HK-2 (cell line): ENCODE results near the gene WDR1.
A peak's percentile ranks its signal among the peaks of the same experiment; 100 is the strongest.
"Not testable (repeated sequence)": the region's sequence is repeated elsewhere in the genome, so short reads cannot be mapped to it uniquely, and the experiment has no call there.

Source experiments
- DNase-seq: peaks from one replicate; pipeline ENCODE4 v3.0.0-alpha.2; 2018; ENCODE audit not compliant: unreplicated experiment

The WDR1 gene

DNA sequence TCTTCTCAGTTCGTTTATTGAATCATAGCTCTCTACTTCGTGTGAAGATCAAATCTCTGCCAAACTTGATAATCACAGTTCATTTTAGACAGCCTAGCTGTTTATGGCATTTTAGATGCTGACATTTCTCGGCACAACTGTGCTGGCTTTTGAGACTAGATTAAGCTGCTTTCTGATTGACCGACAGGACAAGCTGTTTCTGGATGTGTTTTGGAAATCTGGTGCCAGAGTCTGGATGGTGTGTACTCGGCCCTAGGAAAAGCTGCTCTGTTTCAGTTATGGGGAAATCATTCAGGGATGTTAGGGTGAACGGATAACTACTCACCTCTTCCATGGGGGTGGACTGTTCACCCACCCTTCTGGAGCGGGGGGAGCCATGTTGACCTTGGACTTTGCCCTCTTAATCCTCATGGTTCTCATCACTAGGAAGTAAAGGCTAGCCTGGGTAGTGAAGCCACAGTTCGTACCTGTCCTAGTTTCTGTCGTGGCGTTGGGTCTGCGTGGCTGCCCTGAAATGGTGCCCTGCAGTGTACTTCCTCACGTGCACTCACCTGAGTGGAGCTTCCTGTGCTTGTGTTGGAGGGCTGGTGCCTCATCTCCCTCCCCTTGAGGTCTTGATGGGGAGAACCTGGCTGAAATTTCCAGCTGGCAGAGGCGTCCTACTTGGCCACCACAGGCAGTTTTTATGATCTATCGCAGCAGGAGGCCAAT, 13.7 kb upstream of the WDR1 start:
- no peak for DNase-seq

DNA sequence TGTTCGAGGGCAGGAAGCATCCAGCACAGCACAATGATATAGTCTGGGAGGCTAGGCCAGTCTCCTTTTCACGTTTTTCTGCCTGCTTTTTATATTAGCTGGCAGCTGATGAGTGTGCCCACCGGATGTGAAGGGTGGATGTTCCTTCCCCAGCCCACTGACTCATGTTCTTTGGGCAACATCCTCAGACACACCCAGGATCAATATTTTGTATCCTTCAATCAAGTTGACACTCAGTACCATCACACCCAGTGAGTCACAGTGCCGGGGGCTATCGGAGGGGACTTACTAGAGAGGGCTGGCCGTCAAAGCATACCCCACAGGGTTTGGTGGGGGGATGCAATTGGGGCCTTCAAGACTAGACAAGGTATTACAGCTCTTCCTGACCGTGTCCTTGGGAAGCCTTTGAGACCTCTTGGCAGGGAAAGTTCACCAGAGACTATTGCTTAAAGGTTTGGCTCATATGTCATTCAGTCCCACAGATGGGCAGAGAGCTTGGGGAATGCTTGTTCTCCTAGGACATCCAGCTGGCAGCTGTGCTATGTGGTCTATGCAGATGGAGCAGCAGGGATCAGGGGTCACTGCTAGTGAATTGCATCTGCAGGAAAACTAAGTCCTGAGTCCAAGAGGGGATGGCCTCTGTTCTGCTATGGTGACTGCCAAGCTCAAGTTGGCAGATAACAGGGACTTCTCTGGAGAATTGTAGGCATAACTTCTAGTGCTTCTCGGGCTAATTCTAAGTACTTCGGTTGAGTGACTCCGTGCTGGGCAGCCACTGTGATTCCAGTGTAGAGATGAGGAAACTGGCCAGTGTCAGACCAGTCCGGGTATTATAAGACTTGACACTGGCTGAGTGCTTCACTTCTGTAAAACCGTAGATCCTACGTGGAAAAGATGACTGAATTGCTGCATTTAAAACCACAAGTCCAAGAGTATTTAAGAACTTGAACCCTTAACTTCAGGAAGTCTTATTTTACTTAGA, 12.9 kb upstream of the WDR1 start:
- no peak for DNase-seq

DNA sequence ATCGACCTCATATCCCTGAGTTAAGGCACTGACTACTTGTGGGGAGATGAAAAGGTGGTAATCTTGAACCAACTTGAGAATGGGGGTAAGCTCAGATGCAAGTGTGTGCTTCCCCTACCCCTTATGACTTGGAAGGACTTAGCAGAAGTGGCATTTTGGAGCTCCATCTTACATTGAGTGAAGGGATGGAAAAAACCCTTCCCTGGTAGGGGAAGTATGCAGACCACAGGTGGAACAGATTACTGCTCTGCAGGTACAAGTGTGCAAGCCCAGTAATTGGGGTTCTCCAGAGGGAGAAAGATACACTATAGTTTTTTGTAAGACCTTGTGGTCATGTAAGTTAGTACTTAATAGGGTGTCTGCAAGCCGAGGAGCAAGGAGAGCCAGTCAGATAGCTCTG, 12.2 kb upstream of the WDR1 start:
- DNase-seq, result no peak

DNA sequence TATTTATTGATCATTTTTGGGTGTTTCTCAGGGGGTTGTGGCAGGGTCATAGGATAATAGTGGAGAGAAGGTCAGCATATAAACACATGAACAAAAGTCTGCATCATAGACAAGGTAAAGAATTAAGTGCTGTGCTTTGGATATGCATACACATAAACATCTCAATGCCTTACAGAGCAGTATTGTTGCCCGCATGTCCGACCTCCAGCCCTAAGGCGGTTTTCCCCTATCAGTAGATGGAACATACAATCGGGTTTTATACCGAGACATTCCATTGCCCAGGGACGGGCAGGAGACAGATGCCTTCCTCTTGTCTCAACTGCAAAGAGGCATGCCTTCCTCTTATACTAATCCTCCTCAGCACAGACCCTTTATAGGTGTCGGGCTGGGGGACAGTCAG, 10.9 kb upstream of the WDR1 start:
- DNase-seq, result not testable (repeated sequence)

DNA sequence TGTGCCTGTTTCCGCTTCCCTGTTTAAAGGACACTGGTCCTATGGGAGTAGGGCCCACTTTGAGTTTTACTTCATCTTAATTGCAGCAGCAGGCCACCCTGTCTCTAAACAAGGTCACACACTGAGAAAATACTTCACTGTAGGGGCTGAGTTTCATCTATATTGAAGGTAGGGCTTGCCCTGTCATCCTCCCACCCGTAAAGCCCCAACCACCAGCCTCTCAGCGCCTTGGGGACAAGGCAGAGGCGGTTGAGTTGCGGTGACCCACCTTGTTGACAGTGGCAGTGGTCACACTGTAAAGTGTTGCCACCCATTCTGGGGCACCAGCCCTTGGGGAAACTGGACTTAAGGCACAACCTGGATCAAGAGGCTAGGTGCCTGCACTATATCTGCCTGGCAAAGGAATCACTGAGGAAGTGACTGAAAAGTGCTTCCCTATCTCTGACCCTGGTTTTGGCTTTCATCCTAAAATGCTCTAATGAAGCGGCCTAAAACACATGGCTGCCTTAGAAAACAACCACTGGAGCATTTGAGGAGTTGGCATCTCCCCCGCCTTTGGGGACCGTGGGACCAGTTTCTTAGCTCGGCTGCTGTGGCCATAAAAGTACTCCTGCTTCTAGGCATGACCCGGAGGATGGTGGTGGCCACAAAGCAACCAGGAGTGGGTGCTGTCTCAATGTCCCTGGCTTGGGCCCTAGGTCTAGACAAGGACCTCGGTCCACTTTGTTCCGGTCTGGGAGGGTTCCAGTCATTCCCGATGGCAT, 7.8 kb upstream of the WDR1 start:
- DNase-seq, result no peak

DNA sequence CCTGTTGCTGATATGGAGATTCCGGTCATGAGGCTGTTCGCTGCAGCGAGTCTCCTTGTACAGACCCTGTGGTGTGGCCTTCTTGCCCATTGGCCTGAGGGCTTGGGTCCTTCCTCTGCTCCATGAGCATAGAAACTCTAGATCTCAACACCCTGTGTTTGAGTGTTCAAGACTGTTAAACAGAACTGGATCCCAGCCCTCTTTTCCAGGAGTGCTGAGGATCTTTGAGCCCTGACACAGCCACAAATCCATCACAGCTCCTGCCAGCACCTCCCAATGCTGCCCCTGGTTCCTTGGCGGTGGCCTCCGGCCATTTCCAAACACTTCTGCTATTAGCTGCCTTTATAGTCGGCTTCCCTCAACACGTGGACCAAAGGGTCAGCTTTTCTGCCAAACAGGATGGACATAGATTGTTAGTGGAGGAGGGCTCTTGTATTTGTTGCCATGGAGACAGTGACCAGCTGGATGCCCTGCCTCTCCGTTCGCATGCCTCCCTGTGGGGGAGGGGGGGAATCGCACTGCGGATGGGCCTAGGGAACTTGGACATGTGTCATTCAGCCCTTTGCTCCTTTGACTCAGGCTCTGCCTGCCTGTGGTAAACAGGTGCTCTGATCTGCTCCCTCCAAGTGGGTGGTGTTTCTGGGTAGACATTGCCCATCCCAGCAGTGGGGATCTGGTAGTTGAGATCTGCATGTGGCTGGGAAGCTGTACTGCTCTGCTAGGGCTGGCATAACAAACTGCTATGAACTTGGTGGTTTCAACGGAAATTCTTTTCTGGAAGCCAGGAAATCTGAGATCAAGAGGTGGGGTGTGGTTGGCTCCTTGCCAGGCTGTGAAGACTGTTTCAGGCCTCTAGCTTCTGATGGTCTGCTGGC, 6.9 kb upstream of the WDR1 start:
- DNase-seq, result peak; percentile 41

DNA sequence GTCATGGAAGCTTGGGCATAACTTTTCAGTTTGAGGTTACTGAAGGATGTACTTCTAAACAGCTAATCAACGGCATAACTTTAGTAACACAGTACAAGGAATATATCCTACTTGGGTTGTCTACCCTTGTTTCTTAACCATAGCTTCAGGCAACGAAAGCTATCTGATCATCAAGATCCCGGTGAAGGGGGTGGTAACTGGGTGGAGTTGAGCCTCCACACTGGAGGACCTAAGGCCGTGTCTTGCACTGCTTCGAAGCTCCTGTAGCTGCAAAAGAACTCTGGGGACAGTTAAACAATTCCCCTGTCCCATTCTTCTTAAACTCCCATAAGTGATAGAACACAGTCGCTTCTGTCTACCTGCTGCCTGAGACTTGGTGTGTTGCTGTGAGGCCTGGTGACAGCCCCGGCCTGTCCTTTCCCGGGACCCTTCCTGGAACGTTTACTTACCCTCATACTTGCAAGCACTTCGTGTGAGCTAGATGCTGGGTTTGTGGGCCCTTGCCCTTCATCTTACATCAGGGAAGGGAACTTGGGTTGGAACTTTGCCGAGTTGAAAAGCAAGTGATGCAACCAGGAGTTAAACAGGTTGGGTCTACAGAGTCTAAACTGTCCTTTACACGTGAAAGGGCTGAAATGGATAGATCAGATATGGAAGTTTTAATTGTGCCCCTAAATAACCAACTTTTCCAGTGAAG, 5.8 kb upstream of the WDR1 start:
- DNase-seq, result no peak

DNA sequence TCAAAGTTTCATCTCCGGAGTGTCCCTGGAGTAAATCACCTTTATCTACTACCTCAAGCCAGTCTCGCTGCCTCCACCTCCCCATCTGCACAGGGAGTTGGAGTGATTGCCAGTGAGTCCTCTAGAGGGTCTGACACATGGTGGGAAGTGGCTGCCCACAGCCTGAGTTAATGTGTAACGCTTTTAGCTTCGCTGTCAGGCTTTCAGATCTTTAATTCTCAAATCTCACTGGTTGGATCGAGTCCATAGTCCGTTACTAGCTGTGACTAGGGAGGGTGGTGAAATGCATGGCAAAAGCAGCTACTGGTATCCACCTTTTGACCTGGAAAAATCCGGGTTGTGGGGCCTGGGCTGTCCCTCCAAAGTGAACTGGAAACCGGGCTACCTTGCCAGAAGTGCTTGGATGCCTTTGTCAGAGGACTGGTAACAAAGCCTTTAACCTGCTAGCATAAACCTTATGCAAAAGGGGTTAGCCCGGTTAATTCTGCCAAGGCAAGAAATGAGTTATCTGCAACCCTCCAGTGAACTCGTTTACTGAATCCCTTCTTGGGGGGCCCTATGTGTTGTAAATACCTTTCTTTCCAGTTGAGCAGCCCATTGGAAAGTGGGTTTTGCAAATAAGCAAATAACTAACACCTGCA, 5.1 kb upstream of the WDR1 start:
- peak; percentile 50 for DNase-seq

DNA sequence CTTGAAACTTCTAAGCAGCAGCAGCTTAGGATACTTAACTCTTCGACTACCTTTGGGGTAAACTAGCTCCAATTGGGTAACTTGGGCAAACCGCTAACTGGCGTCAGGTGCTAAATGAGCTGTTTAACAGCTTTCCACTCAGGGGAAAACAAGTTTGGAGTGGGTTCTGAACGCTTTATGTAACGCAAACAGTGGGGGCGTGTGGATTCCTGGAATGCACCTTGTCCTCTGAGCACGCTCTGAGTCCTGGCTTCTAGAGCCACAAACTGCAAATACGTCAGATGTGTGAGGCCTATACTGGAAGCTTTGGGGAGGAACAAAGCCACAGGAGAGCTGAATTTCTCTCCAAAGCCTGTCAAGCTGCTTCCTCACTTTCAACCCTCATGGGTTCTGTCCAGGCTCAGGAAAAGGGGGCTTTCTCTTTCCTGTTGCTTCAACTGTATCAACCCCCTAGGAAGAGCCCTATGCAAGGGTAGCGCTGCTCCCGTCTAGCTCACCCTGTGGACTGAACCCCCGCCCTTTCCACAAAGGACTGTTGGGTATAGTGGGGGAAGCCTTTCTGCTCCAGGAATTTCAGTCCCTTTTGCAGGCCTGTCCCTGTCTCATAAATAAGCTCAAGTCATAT, 4.5 kb upstream of the WDR1 start:
- no peak for DNase-seq

DNA sequence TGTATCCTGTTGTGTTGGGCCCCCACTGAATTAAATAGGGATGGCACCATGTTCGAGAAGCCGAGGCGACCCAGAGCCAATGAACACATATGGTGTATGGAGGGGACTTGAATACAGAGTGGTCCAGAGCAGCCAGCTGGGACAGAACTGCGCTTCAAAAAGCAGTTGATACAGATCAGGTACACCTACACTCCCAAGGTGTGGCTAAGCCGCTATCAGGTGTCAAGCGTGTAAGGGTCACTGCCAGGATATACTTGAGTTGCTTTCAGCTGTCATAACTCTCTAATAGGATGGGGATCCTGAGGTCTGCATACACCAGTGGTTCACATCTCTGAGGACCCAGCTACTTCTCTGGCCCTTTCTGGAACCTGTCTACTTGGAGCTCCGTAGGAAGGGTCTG, 3.2 kb upstream of the WDR1 start:
- no peak for DNase-seq

DNA sequence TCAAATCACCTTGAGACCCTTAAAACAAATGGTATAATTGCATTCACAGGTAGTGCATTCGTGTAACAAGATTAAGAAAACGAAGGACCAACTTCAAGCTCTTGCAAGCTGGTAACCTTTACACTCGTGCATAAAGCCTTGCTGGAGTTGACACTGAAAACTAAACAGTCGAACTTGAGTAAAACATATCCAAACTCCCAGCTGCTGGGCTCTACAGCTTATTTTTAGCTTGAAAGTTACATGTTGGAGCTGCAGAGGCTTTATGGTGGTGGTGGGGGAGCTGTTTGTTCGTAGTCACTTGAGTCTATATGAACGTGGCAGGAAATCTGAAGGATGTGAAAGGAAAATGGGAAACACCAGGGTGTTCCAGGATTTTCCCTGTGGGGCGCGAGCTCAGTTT, 2.7 kb upstream of the WDR1 start:
- DNase-seq, result no peak

DNA sequence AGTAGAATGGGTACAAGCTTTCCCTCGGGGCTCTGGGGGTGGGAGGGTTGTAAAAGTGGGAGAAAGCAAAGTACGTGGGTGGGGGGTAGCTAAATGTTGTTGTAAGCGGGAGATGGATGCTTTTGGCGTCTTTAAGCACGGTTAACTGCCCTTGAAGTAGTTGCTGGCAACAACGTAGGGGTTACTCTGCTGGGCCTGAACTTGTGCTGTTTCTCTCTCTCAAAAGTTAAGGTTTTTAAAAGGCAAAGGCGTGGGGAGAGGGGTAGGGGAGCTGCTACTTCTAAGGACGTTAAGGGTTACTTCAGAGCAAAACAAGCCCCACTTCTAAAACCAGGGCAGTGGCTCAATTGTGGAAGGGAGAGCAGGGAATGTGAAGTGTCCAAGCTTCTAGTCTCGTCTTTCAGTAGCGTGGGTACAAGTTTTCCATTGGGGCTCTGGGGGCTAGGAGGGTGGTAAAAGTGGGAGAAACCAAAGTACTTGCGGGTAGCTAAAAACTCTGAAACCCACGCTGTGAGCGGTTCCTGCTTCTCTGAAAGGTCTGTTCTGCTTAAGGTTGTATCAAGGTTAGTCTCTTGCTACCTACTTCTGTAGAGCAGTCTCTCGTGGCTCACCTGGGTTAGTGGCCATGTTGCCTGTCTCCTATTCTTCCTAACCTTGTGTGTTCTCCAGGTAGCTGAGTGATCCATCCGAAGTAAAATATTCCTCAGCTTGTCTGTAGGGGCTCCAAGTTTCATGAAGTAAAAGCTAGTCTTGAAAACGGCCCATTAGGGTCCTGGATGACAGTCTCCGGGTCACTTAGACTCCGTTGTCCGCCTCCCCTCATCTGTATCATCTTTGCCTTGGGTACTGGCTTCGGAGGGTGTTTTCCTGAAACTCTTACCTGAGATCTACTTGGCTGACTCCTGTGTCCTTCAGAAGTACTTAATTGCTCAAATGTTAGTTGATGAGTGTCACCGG, 1.7 kb upstream of the WDR1 start:
- DNase-seq, result no peak

DNA sequence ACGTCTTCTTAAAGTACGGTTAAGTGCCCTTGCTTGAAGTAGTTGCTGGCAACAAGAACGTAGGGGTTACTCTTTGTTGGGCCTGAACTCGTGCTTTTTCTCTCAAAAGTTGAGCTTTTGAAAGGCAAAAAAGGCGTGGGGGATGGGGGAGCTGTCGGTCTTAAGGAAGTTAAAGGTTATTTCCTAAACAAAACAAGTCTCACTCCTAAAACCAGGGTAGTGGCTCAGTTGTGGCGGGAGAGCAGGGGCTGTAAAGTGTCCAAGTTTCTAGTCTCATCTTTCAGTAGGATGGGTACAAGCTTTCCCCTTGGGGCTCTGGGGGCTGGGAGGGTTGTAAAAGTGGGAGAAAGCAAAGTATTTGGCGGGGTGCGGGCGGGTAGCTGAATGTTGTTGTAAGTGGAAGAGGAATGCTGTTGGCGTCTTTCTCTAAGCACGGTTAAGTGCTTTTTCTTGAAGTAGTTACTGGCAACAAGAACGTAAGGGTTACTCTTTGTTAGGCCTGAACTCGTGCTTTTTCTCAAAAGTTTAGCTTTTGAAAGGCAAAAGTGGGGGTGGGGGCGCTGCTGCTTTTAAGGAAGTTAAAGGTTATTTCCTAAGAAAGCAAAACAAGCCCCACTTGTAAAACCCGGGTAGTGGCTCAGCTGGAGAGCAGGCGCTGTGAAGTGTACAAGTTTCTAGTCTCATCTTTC, 904 bp upstream of the WDR1 start:
- DNase-seq, result peak; percentile 31

DNA sequence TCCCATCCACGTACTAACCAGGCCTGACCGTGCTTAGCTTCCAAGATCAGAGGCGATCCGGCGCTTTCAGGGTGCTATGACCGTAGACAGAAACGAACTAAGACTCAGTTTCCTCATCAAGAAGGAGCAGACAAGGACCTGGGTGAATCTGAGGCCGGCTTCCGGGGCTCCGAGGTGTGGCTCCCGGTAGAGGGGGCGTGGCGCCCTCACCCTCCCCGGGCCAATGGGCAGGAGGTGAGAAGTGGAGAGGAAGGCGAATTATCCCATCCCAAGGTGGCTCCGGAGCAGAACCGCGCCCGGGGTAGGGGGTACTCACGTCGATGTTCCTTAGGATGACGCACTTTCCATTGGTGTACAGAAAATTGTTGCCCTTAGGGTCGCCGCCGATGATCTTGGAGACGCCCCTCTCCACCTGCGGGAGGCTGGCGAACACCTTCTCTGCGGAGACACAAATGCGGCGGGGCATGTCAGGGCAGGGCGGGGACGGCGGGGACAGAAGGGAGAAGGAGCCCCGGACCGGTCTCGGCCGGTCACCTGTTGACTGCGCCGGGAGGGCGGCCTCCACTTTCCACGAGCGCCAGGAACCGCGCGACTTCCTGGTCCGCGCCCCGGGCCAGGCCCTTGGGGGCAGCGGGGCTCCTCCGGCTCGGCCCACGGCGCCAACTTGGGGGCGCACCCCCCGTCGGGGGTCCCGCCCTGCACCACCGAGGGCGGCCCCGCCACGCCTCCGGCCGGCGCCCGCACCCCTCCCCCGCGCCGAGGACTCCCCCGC, 616 bp downstream of the WDR1 start:
- peak; percentile 84 for DNase-seq

DNA sequence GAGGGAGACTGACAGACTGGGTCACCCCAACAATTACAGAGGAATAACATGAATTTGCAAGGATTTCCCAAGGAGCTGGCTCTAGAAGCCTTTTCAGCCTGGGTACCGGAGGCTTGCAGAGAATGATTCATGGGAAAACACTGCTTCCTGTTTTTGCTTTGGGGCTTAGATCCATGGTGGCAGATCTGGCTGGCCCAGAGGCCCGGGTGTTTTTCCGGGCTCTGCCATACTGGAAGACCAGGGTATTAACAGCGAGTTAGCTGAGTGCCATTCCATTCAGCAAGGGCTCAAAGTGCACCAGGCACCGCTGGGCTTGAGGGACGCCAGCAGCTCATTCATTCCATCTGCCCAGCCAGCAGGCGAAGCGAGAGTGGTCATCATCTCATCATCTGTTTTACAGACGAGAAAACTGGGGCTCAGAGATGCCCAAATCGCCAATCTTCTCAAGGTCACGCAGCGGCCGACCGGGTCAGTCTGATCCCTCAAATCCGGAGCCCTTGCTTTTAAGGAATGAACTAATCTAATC, 1.3 kb downstream of the WDR1 start:
- no peak for DNase-seq

DNA sequence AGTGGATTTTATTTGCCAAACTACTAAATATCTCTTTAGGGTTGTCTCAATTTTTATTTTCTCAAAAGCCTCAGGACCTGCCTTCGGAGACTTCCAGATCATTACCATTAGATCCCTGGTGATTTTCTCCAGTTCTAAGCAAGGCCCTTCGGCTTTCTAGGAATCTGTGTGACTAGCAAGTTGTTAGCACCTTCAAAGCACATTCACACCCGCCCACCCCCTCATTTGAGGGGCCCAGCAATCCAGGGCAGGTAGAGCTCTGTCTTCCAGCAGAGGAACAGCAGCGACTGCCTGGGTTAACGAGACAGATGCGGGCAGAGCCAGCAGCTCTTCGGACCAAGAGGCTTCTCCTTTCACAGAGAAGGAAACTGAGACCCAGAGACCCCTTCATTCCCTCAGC, 2.0 kb downstream of the WDR1 start:
- DNase-seq, result no peak

DNA sequence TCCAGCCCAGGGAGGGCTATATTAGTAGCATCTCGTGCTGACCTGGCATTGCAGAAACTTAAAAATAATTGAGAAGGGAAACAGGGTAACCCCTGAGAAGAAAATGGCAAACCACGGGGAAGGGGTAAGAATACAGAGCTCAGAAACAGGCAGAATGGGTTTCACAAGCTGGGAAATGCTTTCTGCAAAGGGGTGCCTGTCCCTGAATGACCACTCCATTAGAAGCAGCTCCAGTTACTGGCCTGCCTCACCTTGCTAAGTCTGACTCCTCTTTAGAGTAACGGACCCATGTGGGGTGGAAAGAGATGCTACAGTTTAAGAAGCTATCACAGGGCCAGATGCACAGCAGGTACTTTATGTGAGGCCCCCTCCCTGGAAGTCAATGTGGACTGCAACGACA, 2.5 kb downstream of the WDR1 start:
- no peak for DNase-seq
